Inflammatory macrophage treated with lipopolysaccharide for 1 hour (primary cell): ENCODE data around the gene CHERP.

Experiments
- DNase-seq, 2 donors: peaks; one replicate each; pipeline ENCODE4 v3.0.0-alpha.2; 2020 to 2022

CHERP gene, protein sequence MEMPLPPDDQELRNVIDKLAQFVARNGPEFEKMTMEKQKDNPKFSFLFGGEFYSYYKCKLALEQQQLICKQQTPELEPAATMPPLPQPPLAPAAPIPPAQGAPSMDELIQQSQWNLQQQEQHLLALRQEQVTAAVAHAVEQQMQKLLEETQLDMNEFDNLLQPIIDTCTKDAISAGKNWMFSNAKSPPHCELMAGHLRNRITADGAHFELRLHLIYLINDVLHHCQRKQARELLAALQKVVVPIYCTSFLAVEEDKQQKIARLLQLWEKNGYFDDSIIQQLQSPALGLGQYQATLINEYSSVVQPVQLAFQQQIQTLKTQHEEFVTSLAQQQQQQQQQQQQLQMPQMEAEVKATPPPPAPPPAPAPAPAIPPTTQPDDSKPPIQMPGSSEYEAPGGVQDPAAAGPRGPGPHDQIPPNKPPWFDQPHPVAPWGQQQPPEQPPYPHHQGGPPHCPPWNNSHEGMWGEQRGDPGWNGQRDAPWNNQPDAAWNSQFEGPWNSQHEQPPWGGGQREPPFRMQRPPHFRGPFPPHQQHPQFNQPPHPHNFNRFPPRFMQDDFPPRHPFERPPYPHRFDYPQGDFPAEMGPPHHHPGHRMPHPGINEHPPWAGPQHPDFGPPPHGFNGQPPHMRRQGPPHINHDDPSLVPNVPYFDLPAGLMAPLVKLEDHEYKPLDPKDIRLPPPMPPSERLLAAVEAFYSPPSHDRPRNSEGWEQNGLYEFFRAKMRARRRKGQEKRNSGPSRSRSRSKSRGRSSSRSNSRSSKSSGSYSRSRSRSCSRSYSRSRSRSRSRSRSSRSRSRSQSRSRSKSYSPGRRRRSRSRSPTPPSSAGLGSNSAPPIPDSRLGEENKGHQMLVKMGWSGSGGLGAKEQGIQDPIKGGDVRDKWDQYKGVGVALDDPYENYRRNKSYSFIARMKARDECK

DNA sequence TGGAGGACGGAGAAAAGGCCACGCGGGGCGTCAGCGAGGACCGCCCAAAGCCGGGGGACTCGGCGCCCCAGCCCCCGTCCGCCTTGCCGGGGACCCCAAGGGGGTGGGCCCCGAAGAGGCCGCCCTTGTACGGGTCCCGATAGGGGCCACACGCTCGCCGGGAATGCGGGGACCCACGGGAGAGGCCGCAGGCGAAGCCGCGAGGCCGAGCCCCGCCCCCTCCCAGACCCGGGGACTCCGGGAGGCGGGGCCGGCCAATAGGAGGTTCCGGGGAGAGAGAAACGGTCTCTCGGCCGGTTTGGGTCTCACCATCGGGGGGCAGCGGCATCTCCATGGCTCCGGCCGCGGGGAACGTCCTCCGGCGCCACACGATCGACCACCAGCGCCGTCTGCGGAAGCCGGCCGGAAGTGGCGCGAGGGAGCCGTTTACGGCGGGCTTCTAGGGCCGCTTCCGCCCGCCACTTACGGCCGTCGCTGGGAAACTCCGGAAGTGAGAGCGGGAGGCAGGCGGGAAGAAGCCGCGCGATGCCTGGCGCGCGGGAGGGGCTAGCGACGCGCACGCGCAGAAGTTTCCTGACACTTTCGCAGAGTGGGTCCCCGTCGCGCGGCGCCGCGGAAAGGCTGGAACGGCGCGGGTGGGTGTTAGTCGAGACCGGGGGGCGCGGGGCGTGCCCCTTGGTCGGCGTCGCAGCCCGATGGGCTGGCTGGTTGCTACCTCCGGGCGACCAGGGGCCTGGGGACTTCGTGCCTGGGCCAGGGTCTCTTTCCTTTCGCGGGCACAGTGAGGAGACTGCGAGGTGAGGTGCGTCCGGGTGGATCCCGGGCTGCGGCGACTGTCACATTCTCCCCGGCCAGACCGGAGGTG is at the start of gene CHERP:
TSS of gene CHERP (minus strand) at position 393 of the 865 bp plus-strand sequence. CDS start at position 334, 59 bp downstream.
- DNase-seq = peak; percentile 93 to 96

GRCh38 chr19:16590876-16591802 is 48.9 kb upstream of the CHERP start:
- no peak for DNase-seq

DNA sequence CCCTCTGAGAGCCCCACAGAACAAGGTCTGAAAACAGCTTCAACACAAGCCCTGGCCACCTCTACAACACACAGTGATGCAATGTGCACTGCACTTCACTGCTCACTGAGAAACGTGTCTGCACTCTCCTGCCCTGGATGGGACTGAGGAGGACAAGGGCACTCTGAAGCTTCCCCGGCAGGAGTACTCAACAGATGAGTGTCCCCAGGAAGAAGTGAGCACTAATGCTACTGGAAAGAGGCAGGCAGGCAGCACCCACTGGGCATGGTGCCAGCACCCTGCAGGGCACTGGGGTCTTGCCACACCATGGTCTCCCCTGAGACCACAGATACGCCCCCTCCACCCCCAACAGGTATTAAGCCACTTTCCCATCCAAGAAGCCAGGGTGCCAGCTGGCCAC is 47.7 kb upstream of the CHERP start:
- no peak for DNase-seq

DNA sequence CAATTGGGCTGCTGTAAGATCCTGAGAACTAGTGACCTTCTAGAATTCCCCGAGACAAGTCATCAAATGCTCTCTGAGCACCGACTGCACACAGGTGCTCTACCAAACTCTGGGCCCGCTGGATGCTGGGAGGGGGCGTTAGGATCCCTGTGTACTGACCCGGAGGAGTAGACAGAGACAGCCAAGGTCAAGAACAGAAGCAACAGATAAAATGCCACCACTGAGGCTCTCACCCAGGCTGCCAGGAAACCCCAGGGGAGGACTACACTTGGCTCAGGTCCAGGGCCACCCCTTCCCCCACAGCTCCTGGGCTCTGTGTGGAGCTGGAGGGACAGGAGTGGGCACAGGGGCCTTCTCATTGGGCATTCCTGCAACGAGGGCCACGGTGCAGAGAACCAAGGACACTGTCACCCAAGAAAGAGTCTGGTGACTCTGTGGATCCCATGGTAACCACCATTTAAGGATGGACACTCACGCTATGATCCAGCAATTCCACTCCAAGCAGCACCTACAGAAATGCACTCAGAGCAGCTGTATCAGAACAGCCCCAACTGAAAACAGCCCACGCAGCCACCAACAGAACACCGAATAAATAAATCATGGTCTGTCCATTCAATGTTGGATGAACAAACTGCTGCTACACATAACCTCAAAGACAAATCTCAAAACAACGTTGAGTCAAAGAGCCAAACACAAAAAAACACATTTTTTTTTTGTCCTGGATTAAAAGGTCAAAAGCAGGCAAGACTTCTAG is 46.8 kb upstream of the CHERP start:
- no peak for DNase-seq

GRCh38 chr19:16587833-16588823 is 45.9 kb upstream of the CHERP start:
- peak in 1 of 2 donors; percentile 70 for DNase-seq

- peak in 1 of 2 donors; percentile 85 for DNase-seq
These were observed 45.0 kb upstream of the CHERP start for GRCh38 chr19:16586991-16587832.

DNA sequence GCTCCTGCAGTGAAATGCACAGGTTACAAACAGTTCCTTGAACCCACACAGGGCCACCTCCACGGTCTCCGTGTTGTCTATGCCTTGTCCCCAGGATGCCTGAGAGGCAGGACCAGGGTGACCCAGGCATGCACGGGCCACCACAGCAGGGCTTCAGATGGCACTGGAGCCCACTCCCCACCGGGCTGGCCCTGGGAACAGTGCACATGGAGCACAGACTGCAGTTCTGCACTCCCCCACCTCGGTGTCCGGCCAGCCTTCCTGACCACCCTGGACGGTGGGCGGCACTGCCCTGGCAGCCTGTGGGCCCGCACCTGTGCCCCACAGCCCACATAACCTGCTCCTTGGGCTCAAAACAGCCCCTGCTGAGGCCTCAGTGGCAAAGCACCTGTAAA is 44.2 kb upstream of the CHERP start:
- DNase-seq = no peak

DNA sequence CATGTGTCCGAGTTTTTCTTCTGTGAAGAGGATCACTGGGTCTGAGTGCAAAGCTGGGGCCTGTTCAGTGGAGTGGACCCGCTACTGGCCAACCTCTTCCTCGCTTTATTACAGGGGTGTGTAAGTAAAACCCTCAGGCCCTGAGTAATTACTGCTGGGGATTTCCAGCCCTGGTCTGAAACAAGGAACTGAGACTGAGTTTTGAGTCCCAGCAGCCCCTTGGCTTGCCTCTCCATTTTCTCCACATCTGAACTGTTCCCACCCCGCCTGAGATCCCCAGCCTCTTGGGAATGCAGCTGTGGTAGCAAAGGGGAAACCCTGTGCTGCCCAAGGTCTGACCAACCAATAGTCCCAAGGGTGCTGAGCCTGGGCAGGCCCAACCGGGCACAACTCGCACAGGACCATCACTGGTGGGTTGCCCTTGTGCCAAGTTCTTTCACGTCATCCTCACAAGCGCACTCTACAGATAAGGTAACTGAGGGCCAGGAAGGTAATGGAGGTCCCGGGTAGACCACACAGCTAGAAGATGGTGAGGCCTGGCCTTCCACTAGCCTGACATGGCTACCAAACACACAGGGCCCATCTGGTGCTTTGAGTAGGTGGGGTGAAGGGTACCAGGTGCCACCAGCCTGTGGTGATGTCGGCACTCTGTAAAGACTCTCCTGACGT is 43.7 kb upstream of the CHERP start:
- peak; percentile 83 to 92 for DNase-seq

GRCh38 chr19:16585094-16585801 is 43.0 kb upstream of the CHERP start:
- DNase-seq = no peak

DNA sequence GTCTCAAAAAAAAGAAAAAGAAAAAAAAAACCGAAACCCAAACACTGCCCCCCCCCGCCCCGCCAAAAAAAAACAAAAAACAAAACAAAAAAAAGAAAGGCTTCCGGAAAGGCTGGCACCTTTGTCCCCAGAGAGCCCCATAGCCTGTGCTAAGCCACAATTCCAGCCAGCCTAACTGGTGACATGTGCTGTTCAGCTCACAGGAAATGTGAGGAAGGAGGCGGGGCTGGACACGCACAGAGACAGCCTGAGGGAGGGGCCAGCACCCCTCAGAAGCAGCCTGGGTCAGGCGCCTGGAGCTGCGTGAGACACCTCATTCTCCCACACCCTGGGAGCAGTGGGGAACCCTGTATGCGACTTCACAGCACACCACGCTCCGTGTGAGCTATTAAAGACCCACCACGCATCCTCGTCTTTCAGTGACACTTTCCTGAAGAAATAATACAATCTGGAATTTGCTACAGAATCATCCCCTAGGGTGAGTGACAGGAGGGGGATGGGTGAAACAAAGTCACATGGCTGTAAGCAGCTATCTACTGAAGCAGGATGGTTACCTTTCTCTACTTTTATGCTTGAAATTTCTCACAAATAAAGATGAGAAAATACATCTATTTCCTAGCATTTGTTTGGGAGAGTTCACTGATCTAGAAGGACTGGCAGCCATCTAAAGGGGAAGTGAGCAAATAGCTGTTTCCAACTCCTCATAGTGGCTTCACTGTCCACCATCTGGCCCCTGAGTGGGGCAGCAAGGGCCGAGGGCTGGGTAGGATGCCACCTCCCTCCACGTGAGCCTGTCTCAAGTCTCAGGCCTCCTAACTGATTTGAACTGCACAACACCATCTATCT is 42.2 kb upstream of the CHERP start:
- DNase-seq = peak; percentile 70 to 89

DNA sequence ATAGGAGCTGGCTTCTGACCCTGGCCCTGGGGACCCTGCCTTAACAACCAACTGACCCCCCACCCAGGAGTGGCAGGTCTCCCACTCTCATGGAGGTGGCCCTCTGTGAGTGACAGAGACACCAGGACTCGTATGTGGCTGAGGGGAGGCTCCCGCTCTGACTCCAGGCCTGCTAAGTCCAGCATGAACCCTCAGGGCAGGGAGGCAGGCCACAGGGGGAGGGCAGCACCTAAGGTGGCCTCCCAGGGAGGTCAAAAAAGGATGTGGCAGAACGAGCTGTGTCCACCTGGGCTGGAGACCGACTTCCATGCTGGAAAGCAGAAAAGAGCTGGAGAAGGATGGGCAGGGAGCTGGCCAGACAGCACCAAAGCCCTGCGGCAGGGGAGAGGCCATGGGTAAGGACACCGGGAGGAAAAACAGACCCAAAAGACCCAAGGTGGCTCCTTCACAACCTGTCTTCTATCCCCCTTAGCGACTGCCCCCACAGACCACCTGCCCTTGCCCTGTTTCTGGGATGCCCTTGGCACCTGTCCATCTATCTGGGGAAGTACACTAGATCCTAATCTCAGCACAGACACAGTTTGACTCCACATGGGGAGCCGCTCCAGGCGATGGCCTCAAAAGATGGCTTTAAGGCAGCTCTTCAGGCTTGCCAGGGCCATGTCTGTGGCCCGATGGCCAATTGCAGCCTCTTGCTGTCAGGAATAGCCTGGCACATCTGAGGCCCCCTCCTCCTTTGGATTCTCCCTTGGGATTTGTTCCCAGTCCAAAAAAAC is 40.4 kb upstream of the CHERP start:
- no peak for DNase-seq

- DNase-seq = no peak
These were observed 39.7 kb upstream of the CHERP start for GRCh38 chr19:16581971-16582343.

- no peak for DNase-seq
These were observed 39.1 kb upstream of the CHERP start for GRCh38 chr19:16581145-16581970.

GRCh38 chr19:16579381-16579780 is 37.1 kb upstream of the CHERP start:
- DNase-seq = no peak
